ENCODE data around the gene DDX3X. TPM values are rescaled to one million over a fixed set of nuclear protein-coding genes. Genes with fewer than 3 reads are reported as not detected.

The DDX3X gene
- total and polyA plus RNA-seq, 8 donors, result 38.3 to 434 (median 110) TPM

- no peaks in the 10 kb centered on the region for H3K36me3 ChIP-seq
- DNase-seq, result peak; percentile 63 to 72
- no peaks in the 10 kb centered on the region for H3K9me3 ChIP-seq
- no peak overlapping the region for H3K4me3 ChIP-seq
- intact Hi-C loops (cut with DNase I; ENCODE audit: low total_unique reads), result no loop called here
- TF ChIP-seq EP300 (IDR thresholded peaks at IDR 0.05) (no peak), CTCF (IDR thresholded peaks at IDR 0.05) (peak in 2 of 7 experiments; percentile 10), POLR2AphosphoS5 (IDR thresholded peaks at IDR 0.05) (no peak), POLR2A (IDR thresholded peaks at IDR 0.05) (no peak)
- WGBS, 5 donors, result 49 to 61% (median 53%) methylated on average over 9 of the region's 9 CpGs
- peak overlapping the region in 3 of 5 donors; percentile 58 to 64 (median 60) for H3K27ac ChIP-seq
- peaks cover 0 to 9% (median 0%) of the 10 kb centered on the region in 4 donors for H3K4me1 ChIP-seq
- peaks cover 0 to 14% (median 0%) of the 10 kb centered on the region in 3 donors for H3K27me3 ChIP-seq
Measured at GRCh38 chrX:41412261-41413081, 78.5 kb downstream of the DDX3X start.

Small RNA genes within 50 kb of the gene (small RNA-seq; reads per million reads assigned to genes)
- gene RF00019 (0 reads per million in 4 donors), gene RNA5SP502 (0 reads per million in 4 donors)

Other genes with a start within 250 kb of the DDX3X start
- 100 to 1,000 TPM in 3 of 5 donors, 10 to 100 TPM in 2; 49.6 to 252 (median 182) TPM for gene USP9X, start 248.7 kb upstream of the DDX3X start, total RNA-seq
- gene USP9X, start 248.7 kb upstream of the DDX3X start, polyA plus RNA-seq, result 10 to 100 TPM in 1 of 3 donors, 1 to 10 TPM in 2; 6.5 to 10.0 (median 8.1) TPM
- gene NYX, start 113.2 kb downstream of the DDX3X start, total RNA-seq, result not detected
- gene NYX, start 113.2 kb downstream of the DDX3X start, polyA plus RNA-seq, result not detected